Pancreas (tissue), 10 donors: ENCODE results near the gene SPTB. TPM values are rescaled to one million over a fixed set of nuclear protein-coding genes. Genes with fewer than 3 reads are reported as not detected.

Experiments
- ATAC-seq, 4 donors: fragments of 200-7000 bp; cut with Tn5 transposase; one replicate each; pipeline versions ENCODE4 v1.8.0 to v1.9.1; 2020; ENCODE audit warnings: mild to moderate bottlenecking in 4 of 4, moderate library complexity in 4 of 4
- DNase-seq, 6 donors: peaks; one replicate each; pipeline ENCODE4 v3.0.0-alpha.2; 2020
- FAIRE-seq: peaks from 2 replicates; lab custom pipeline; 2012; peaks lifted over from hg19 to GRCh38; lab: Jason Lieb, UNC
- H3K27ac ChIP-seq, 4 donors: fragments of 200-600 bp; sonication (generic); 1 replicate in 3 of 4; 2 replicates in 1 of 4; pipeline versions ENCODE4 v1.5.0 to v1.8.0; 2020
- H3K27me3 ChIP-seq, 4 donors: fragments of 200-600 bp; one replicate each; pipeline ENCODE4 v1.8.0; 2021
- H3K36me3 ChIP-seq, 3 donors: fragments of 200-600 bp; sonication (generic) in 1 of 3; one replicate each; pipeline versions ENCODE4 v1.5.0 to v1.8.0; 2020 to 2021
- H3K4me1 ChIP-seq, 3 donors: fragments of 200-600 bp; one replicate each; pipeline ENCODE4 v1.8.0; 2021
- H3K4me3 ChIP-seq, 4 donors: fragments of 200-600 bp; sonication (generic) in 2 of 4; one replicate each; pipeline versions ENCODE4 v1.5.0 to v1.8.0; 2020 to 2021
- H3K9me3 ChIP-seq, 4 donors: fragments of 200-600 bp; one replicate each; pipeline ENCODE4 v1.8.0; 2021
- CTCF ChIP-seq, 4 donors: fragments of 200-600 bp; sonication (generic) in 3 of 4; IDR thresholded peaks; one replicate each; pipeline versions ENCODE4 v1.5.0 to v1.8.0; 2021; ENCODE audit warnings: antibody characterized with exemption in 4 of 4
- WGBS, 2 donors: extraction: QIAGEN DNeasy Blood & Tissue Kit; methylation state at CpG; one replicate each; pipeline ENCODE4 v1.1.7; 2013; 5-methylcytosine and 5-hydroxymethylcytosine counted together
- intact Hi-C, 3 donors: fragments of 100-400 bp; cut with DNase I; formaldehyde crosslinking; loops; one replicate each; pipeline versions ENCODE4 v1.11.1 to v1.14.2; 2022
- polyA plus RNA-seq, 2 donors: library from polyadenylated mRNA; stranded (reverse); fragments of 200-250 nt; gene quantifications; one replicate each; pipeline ENCODE4 v1.2.3, GENCODE V29; 2013
- total RNA-seq, 6 donors: library from RNA; stranded (reverse); fragmentation: NEBNext Ultra II Directional in 4 of 6; extraction: Animal tissue kit (Norgen Biotek cat#: 25700) in 4 of 6; gene quantifications; one replicate each; pipeline versions ENCODE4 v1.2.1 to v1.2.4, GENCODE V29; 2021 to 2023
- donor health status: healthy with polysubstance abuse.
- donor health status: DM: no; HTN: no; CAD: no; lungs with moderate emphysema.
- donor health status: DM: no; HTN: no; CAD: no.
- donor health status: control.
- donor health status: control.
- donor health status: Bipolar disorder and iron deficiency.
- donor health status: DM: yes; HTN: yes; CAD: no.
- donor health status: DM: no; HTN: no; CAD: no.
- donor health status: DM: no; HTN: no; CAD: no.
- donor health status: DM: yes; HTN: yes; CAD: no.

SPTB gene
- total and polyA plus RNA-seq, 8 donors = 0.73 to 6.5 (median 2.8) TPM

- Histone ChIP-seq H3K4me1 (peaks cover 9 to 28% (median 16%) of the 10 kb centered on the region in 3 donors), H3K4me3 (no peak overlapping the region), H3K27ac (no peak overlapping the region), H3K27me3 (no peaks in the 10 kb centered on the region), H3K36me3 (no peaks in the 10 kb centered on the region), H3K9me3 (no peaks in the 10 kb centered on the region)
- no peak for FAIRE-seq
- no peak for ATAC-seq
- intact Hi-C loops = no loop called here
- no peak for DNase-seq
- WGBS, 2 donors = 89 to 91% methylated on average over 4 of the region's 4 CpGs
- no peak for TF ChIP-seq CTCF (IDR thresholded peaks at IDR 0.05)
These were observed 125.7 kb downstream of the SPTB start for GRCh38 chr14:64753999-64754398.

- DNase-seq (peak in 1 of 6 donors; percentile 63), FAIRE-seq (no peak), ATAC-seq (no peak)
- Histone ChIP-seq H3K27me3 (no peaks in the 10 kb centered on the region), H3K4me3 (no peak overlapping the region), H3K9me3 (no peaks in the 10 kb centered on the region), H3K4me1 (peaks cover 3 to 22% (median 10%) of the 10 kb centered on the region in 3 donors), H3K27ac (no peak overlapping the region), H3K36me3 (no peaks in the 10 kb centered on the region)
- 95 to 96% methylated on average over 13 of the region's 13 CpGs for WGBS, 2 donors
- no peak for TF ChIP-seq CTCF (IDR thresholded peaks at IDR 0.05)
- intact Hi-C loops = no loop called here
These were observed 126.3 kb downstream of the SPTB start for GRCh38 chr14:64753374-64753773.

- DNase-seq = no peak
- Histone ChIP-seq H3K4me1 (peaks cover 0 to 17% (median 5%) of the 10 kb centered on the region in 3 donors), H3K27me3 (no peaks in the 10 kb centered on the region), H3K9me3 (no peaks in the 10 kb centered on the region), H3K4me3 (no peak overlapping the region), H3K27ac (no peak overlapping the region), H3K36me3 (no peaks in the 10 kb centered on the region)
- ATAC-seq = no peak
- FAIRE-seq = no peak
- intact Hi-C loops = no loop called here
- no peak for TF ChIP-seq CTCF (IDR thresholded peaks at IDR 0.05)
- WGBS, 2 donors = 95 to 97% methylated on average over 6 of the region's 6 CpGs
These were observed 126.8 kb downstream of the SPTB start for GRCh38 chr14:64752909-64753308.

GRCh38 chr14:64748995-64749714 lies 130.6 kb downstream of the SPTB start:
- peaks cover 0 to 27% (median 0%) of the 10 kb centered on the region in 3 donors for H3K36me3 ChIP-seq
- no peaks in the 10 kb centered on the region for H3K9me3 ChIP-seq
- H3K4me1 ChIP-seq = no peaks in the 10 kb centered on the region
- DNase-seq (peak in 1 of 6 donors; percentile 81), ATAC-seq (peak in 1 of 4 donors; percentile 3), FAIRE-seq (no peak)
- no peak for TF ChIP-seq CTCF (IDR thresholded peaks at IDR 0.05)
- H3K4me3 ChIP-seq = no peak overlapping the region
- 95% methylated on average over 42 to 51 of the region's 51 CpGs for WGBS, 2 donors
- no peaks in the 10 kb centered on the region for H3K27me3 ChIP-seq
- H3K27ac ChIP-seq = no peak overlapping the region
- intact Hi-C loops = no loop called here

GRCh38 chr14:64748521-64748920 lies 131.2 kb downstream of the SPTB start:
- FAIRE-seq (no peak), ATAC-seq (no peak), DNase-seq (peak in 1 of 6 donors; percentile 51)
- no peaks in the 10 kb centered on the region for H3K4me1 ChIP-seq
- H3K9me3 ChIP-seq = no peaks in the 10 kb centered on the region
- H3K4me3 ChIP-seq = no peak overlapping the region
- 89 to 92% methylated on average over 6 of the region's 6 CpGs for WGBS, 2 donors
- H3K27me3 ChIP-seq = no peaks in the 10 kb centered on the region
- H3K27ac ChIP-seq = no peak overlapping the region
- intact Hi-C loops = no loop called here
- no peak for TF ChIP-seq CTCF (IDR thresholded peaks at IDR 0.05)
- peaks cover 0 to 34% (median 4%) of the 10 kb centered on the region in 3 donors for H3K36me3 ChIP-seq
